ENCODE results near the gene INSL3. TPM values are rescaled to one million over a fixed set of nuclear protein-coding genes. Genes with fewer than 3 reads are reported as not detected.

INSL3 gene
- total RNA-seq, 6 donors from 2014 or later: 0.57 TPM; not detected in 5

- no peak overlapping the region for H3K27ac ChIP-seq
- peaks cover 0 to 15% (median 2%) of the 10 kb centered on the region in 4 donors for H3K36me3 ChIP-seq
- no peaks in the 10 kb centered on the region for H3K27me3 ChIP-seq
- H3K4me1 ChIP-seq: no peaks in the 10 kb centered on the region
- TF ChIP-seq CTCF (IDR thresholded peaks at IDR 0.05): no peak
- no peak for TF ChIP-seq POLR2A (IDR thresholded peaks at IDR 0.05)
- TF ChIP-seq EP300 (IDR thresholded peaks at IDR 0.05): no peak
- H3K9me3 ChIP-seq: no peaks in the 10 kb centered on the region
- peak in 1 of 2 donors; percentile 19 for DNase-seq
- ATAC-seq (ENCODE audit: low FRiP score in 2 of 2): no peak
- H3K4me3 ChIP-seq: no peak overlapping the region
- 48 to 70% methylated on average over 2 to 7 of the region's 8 CpGs for WGBS, 2 donors
Observed at GRCh38 chr19:17824339-17824738, 3.0 kb upstream of the INSL3 start.

GRCh38 chr19:17817668-17818363 lies 3.5 kb downstream of the INSL3 start:
- TF ChIP-seq POLR2A (IDR thresholded peaks at IDR 0.05) (no peak), CTCF (IDR thresholded peaks at IDR 0.05) (no peak)

GRCh38 chr19:17812099-17812498 lies 9.2 kb downstream of the INSL3 start:
- ATAC-seq (ENCODE audit: low FRiP score in 2 of 2) (no peak), DNase-seq (no peak)
- no peaks in the 10 kb centered on the region for H3K9me3 ChIP-seq
- H3K4me3 ChIP-seq: no peak overlapping the region
- no peaks in the 10 kb centered on the region for H3K4me1 ChIP-seq
- peaks cover 0 to 6% (median 3%) of the 10 kb centered on the region in 4 donors for H3K27me3 ChIP-seq
- no peaks in the 10 kb centered on the region for H3K36me3 ChIP-seq
- H3K27ac ChIP-seq: no peak overlapping the region
- TF ChIP-seq CTCF (IDR thresholded peaks at IDR 0.05): no peak
- TF ChIP-seq POLR2AphosphoS5 (IDR thresholded peaks at IDR 0.05): no peak
- no peak for TF ChIP-seq POLR2A (IDR thresholded peaks at IDR 0.05)
- TF ChIP-seq EP300 (IDR thresholded peaks at IDR 0.05): no peak
- 76 to 84% methylated on average over 5 of the region's 5 CpGs for whole genome bisulfite sequencing, 2 donors

More at GRCh38 chr19:17817668-17818363, 3.5 kb downstream of the INSL3 start:
- H3K9me3 ChIP-seq: no peaks in the 10 kb centered on the region
- no peak overlapping the region for H3K4me3 ChIP-seq
- H3K36me3 ChIP-seq: no peaks in the 10 kb centered on the region
- DNase-seq (no peak), ATAC-seq (ENCODE audit: low FRiP score in 2 of 2) (no peak)
- no peaks in the 10 kb centered on the region for H3K27me3 ChIP-seq
- WGBS, 2 donors: 78 to 90% methylated on average over 13 of the region's 13 CpGs
- H3K4me1 ChIP-seq: no peaks in the 10 kb centered on the region
- no peak overlapping the region for H3K27ac ChIP-seq

GRCh38 chr19:17811681-17812080 lies 9.6 kb downstream of the INSL3 start:
- no peaks in the 10 kb centered on the region for H3K36me3 ChIP-seq
- no peaks in the 10 kb centered on the region for H3K9me3 ChIP-seq
- H3K27ac ChIP-seq: no peak overlapping the region
- TF ChIP-seq EP300 (IDR thresholded peaks at IDR 0.05) (no peak), POLR2AphosphoS5 (IDR thresholded peaks at IDR 0.05) (no peak), POLR2A (IDR thresholded peaks at IDR 0.05) (no peak), CTCF (IDR thresholded peaks at IDR 0.05) (no peak)
- WGBS, 2 donors: 87% methylated on average over 20 of the region's 20 CpGs
- no peaks in the 10 kb centered on the region for H3K4me1 ChIP-seq
- peak in 1 of 2 donors; percentile 73 for DNase-seq
- H3K4me3 ChIP-seq: no peak overlapping the region
- peaks cover 0 to 6% (median 3%) of the 10 kb centered on the region in 4 donors for H3K27me3 ChIP-seq
- ATAC-seq (ENCODE audit: low FRiP score in 2 of 2): no peak

GRCh38 chr19:17811103-17811502 lies 10.2 kb downstream of the INSL3 start:
- no peaks in the 10 kb centered on the region for H3K36me3 ChIP-seq
- no peaks in the 10 kb centered on the region for H3K4me1 ChIP-seq
- H3K27me3 ChIP-seq: peaks cover 0 to 6% (median 3%) of the 10 kb centered on the region in 4 donors
- 94 to 98% methylated on average over 2 of the region's 2 CpGs for WGBS, 2 donors
- H3K4me3 ChIP-seq: no peak overlapping the region
- no peak for DNase-seq
- no peak for ATAC-seq (ENCODE audit: low FRiP score in 2 of 2)
- H3K27ac ChIP-seq: no peak overlapping the region
- H3K9me3 ChIP-seq: no peaks in the 10 kb centered on the region
- TF ChIP-seq CTCF (IDR thresholded peaks at IDR 0.05) (no peak), POLR2A (IDR thresholded peaks at IDR 0.05) (no peak), EP300 (IDR thresholded peaks at IDR 0.05) (no peak), POLR2AphosphoS5 (IDR thresholded peaks at IDR 0.05) (no peak)

All from upper lobe of left lung (tissue), 6 donors.